Hematopoietic multipotent progenitor cell treated with erythropoietin and hydrocortisone succinate and interleukin-3 and kit ligand, for 6 days (in vitro differentiated cells): ENCODE data around the gene BCAS3.

Experiments
- DNase-seq: peaks from one replicate; pipeline ENCODE4 v3.0.0-alpha.2; 2015

BCAS3 gene

GRCh38 chr17:61168506-61168905, 490.9 kb downstream of the BCAS3 start:
- no peak for DNase-seq

DNA sequence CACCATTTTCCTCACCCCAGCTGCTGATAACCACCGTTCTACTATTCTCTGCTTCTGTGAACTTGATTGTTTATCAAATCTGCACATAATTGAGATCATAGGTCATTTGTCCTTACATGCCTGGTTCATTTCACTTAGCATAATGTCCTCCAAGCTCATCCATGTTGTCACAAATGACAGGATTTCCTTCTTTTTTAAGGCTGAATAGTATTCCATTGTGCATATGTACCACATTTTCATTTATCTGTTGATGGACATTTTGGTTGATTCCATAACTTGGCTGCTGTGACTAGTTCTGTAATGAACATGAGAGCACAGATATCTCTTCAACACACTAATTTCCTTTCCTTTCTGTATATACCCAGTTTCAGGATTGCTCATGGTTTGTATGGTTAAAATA, 496.7 kb downstream of the BCAS3 start:
- DNase-seq, result no peak

DNA sequence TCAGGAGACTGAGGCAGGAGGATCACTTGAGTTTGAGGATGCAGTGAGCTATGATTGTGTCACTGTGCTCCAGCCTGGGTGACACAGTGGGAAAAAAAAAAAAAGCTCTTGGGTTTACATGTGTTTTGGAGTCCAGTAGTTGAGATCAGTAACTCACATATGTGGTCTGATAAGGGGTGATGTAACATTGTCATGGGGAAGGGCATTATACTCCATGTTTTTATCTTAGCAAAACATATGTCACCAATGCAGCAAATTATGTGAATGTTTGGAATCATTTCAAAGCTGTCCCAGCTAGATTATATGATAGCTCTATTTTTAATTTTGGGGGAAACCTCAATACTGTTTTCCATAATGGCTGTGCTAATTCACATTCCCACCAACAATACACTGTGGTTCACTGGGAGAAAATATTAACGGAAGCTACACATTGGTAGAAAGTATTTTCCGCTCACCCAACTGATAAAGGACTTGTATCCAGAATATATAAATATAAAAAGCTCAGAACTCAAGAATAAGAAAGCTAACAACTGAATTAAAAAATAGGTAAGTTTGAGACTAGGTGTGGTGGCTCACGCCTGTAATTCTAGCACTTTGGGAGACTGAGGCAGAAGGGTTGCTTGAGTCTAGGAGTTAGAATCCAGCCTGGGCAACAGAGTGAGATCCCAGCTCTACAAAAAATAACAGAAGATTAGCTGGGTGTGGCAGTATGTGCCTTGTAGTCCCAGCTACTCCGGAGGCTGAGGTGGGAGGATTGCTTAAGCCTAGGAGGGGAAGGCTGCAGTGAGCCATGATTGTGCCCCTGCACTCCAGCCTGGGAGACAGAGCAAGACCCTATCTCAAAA, 497.9 kb downstream of the BCAS3 start:
- peak; percentile 97 for DNase-seq

GRCh38 chr17:61177351-61177750, 499.7 kb downstream of the BCAS3 start:
- no peak for DNase-seq

DNA sequence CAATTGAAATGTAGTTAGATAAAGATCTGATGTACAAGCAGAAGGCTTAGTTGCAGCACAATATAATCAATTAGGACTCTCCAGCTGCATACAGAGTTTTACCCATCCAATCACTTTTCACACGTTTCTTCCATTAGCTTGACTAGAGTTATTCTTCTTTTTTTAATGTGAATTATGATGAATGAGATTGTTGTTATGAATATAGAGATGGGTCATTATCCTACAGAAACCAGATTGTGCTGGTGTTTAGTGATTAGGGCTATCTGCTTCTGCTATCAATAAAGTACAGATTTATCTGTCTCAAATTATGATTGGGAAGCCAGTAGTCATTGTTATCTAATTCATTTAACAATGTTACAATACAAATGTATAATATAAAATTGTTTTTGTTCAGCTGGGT, 500.6 kb downstream of the BCAS3 start:
- no peak for DNase-seq

DNA sequence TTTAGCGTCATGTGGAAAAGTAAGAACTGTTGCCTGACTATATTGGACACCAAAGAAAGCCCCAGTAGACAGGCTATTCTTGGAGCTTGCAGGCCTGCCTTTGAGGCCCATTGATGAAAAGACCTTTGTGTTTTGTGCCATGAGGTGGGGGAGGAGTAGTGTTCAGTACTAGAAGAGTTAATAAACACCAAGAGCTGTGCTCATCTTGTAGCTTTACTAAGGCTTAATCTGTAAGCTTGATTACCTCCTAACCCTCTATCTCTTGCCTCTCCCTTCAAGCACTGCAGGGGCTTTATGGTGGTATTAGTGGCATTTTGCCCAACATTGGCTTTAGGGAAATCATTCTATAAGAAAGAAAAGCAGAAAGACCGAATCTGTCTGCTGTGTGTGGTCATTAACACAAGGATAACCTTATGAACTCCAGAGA, 501.7 kb downstream of the BCAS3 start:
- no peak for DNase-seq

DNA sequence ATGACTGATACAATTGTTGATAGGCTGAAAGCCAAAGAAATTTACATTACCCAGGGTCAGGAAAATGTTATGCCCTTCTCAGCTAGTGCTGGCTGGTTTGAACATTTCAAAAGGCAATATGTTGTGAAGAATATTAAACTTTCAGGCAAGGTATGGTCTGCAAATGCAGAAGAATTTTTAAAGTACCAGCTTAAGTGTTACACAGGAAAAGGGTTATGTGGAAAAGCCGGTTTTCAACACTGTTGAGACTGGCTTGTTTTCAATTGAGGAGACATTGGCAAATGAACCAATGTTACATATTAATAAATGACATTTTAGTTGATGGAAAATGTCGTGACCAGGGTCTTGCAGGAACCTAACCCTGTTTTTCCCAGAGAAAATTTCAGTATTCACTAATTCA, 506.1 kb downstream of the BCAS3 start:
- DNase-seq, result no peak

GRCh38 chr17:61185385-61185784, 507.7 kb downstream of the BCAS3 start:
- DNase-seq, result no peak

DNA sequence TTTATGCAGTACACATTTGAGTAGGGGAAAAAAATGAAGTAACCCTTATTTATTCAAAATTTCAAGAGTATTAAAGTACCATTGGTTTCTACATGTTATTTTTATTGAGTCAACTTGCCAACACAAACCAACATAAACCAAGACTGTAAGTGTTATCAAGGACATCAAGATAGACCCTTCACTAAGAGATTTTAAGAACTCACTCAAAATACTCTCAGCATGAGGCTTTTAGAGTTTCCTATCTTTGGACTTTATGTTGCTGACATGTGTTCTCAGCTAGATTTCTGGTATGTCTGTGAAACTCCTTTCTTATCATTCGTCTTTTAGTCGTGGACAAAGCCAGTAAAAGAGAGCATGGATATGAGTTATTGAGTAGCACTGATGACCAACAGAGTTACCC, 509.4 kb downstream of the BCAS3 start:
- DNase-seq, result no peak

GRCh38 chr17:61188081-61188480, 510.4 kb downstream of the BCAS3 start:
- no peak for DNase-seq

- DNase-seq, result no peak
Measured at GRCh38 chr17:61189968-61190367, 512.3 kb downstream of the BCAS3 start.

- DNase-seq, result no peak
Measured at GRCh38 chr17:61196302-61196704, 518.7 kb downstream of the BCAS3 start.

GRCh38 chr17:61196799-61197198, 519.1 kb downstream of the BCAS3 start:
- no peak for DNase-seq

DNA sequence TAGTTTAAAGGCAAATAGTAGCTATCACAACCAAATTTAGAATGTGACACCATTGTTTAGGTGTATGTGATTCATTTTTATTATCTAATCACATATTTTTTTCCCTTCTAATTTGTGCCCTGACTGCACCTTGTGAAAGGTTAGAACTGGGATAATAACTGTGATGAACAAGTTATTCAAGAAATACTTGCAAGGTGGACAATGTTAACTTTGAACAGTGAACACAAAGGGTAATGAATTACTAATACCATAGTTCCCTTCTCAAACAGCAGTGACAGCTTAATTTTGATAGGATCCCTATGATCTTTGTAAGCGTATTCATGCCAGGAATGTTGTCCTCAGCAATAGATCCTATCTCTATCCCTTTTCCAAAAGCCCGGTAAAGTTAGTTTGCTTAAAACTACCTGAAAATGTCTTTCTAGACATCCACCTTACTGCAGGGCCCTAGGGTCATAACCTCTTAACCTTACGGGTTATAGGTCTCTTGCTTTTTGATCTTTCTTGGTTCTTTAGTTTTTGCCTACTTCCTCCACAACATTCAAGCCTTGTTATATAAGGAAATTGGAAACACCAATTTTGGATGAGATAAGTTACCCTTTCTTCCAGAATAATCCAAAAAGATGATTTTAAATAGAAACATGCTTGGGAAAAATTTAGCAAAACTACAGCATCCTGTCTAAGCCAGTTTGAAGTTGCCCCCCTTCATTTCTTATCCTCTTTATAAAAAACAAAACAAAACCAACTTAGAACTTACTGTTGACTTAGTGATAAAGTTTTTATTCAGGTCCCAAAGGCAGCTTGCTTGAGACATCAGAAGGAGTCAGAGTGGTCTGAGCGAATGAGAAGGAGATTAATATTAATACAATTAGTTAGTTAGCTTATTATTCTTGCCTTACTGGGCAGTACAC, 522.0 kb downstream of the BCAS3 start:
- no peak for DNase-seq

DNA sequence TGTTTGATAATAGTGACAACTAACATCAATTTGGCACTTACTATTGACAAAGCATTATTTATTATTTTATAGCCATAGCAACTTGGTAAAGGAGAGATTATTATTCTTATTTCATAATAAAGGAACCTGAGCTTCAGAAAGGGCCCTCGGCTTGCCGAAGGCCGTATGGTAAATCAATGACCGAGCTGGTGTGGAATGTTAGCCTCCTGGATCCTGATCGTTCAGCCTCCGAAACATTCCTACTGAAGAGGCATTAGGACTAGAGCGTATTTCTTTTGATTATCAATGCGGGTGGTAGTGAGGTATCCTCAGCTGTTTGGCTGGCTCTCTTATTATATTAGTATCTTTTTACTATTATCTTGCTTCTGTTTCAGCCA, 522.7 kb downstream of the BCAS3 start:
- no peak for DNase-seq

DNA sequence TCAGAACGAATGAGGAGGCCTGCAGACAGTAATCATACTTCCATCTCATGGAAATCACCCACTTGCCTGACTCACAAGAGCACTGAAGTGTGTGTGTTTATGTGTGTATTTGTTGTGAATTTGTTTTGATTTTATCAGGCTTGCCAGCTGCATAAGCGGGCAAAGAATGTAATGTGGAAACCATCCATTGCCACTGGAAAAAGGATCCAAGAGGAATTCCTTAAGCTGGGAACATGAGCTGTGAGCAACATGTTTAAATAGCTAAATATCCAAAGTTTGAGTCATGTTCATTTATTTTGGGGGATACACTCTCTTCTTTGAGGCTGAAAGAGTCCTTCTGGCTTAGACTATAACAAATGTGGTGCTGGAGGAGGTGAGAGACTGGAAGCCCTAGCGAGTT, 523.6 kb downstream of the BCAS3 start:
- no peak for DNase-seq

DNA sequence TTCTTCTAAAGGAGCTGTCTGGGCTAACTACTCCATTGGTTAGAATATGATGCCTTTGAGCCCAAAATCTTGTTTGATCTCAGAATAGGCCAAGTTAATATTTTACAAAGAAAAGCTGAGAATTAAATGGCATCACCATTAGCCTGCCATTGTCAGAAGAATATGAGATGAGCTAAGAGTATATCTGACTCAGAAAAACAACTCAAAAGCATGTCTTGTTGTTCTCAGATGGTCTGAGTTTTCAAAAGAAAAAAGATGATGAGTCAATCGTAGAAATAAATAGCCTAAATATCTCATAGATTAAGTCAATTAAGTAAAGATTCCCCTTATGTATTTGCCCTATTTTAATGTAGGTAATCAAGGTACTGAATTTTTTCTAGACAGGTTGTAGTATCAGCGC, 524.9 kb downstream of the BCAS3 start:
- DNase-seq, result no peak

GRCh38 chr17:61203671-61204131, 526.0 kb downstream of the BCAS3 start:
- no peak for DNase-seq

DNA sequence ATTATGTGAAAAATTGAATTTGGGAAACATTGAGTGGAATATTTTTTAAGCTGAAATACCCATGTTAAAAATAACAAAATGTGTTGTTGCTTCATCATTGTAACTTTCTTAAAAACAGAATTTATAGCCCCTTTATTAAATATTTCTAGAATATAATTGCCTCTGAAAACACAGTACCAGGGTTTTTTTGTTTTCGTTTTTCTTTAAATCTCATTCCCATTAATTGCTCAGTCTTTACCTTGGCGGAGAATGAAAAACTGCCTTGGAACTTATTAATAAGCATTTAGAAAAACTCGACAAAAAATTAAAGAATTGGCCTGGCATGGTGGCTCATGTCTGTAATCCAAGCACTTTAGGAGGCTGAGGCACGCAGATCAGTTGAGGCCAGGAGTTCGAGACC, 526.8 kb downstream of the BCAS3 start:
- no peak for DNase-seq

GRCh38 chr17:61205401-61205800, 527.8 kb downstream of the BCAS3 start:
- DNase-seq, result no peak

DNA sequence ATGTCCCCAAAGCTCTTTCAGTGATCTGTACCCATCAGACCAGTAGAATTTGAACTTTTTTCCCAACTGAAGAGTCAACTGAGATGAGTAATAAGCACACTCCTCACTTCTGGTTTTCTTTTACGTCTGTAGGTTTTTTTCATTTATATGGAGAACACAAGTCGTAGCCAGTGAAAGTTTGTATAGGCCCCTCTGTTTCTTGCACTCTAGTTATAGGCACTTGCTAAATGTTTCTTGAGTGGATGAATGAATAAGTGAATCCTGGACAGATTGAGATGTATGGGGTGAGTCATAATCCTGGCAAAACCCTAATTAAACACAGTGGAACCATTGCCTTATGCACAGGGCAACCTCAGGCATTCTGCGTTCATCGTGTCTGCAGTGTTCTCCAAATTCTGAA, 528.3 kb downstream of the BCAS3 start:
- no peak for DNase-seq

DNA sequence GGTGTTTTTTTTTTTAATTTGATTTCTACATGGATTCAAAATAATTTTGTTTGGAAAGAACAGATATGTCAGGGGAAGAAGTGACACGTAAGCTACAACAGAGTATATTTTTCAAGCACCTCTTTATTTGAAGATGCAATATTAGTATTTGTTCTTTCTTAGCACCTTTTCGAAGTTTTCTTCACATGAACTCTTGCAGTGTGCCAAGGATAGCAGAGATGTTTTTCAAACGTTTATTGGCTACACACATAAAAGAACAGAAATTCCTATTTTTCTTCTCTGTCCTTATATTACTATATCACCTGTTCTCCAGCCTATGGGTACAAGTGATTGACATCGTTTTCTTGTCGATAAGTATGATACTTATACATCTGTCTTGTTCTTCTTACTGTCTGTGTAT, 529.3 kb downstream of the BCAS3 start:
- DNase-seq, result no peak

DNA sequence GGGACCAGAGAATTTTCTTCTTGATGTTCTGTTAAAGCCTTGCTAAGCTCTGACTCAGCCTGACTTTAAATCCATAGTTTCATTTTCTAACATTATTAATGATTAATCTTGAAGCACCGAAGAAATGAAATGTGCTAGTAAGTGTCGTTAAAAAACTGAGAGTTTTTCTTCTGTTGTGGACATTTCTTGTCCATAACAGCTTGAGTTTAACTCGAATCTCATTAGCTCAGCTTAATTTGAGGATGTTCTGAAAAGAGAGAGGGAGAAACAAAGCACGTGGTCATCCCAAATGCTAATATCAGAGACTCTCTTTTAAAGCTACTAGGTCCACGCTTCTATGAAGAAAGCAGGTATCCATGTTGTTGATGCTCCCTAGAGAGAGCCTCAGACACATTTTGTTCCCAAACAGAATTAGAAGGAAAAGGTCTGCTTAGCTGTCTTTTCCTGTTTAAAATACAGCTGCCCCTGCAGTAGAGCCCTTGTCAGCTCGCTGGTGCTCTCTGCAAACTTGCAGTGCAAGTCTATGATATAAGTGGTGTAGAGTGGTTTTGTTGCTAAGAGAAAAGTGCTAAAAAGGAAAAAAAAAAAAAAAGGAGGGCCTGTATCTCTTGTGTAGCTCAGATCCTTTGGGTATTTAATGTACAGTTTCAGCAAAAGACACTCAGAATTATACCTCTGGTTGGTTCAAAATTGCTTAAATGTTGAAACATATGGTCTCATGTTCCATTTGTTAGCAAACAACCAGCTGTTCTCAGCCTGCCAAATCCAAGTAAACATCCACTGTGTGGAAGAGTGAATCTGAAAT, 530.9 kb downstream of the BCAS3 start:
- DNase-seq, result no peak
